ENCODE measurements around the gene ACYP1.

DNA sequence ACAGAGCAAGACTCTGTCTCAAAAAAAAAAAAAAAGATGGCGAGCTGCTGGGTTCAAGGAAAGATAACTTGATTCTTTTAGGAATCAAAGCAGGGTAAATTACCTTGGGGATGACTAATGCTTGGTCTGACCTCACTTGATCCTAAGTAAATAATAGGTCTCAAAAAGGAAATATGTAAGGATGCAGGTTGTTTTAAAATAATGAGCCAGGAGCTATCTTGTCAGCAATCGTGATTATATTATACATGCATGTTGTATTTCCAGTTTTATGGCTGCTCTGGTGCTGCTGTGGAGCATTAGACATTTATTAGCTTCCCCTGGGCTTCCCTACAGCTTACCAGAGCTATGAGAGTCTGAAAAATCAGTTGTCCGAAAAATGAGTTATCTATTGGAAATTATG is 58.5 kb downstream of the ACYP1 start:
- TF ChIP-seq ZNF436 (CRISPR knock-in tag; IDR thresholded peaks at IDR 0.05), result no peak
- TF ChIP-seq SP2 (IDR thresholded peaks at IDR 0.05; ENCODE audit: extremely low read depth, low read depth, low read length, poor library complexity, severe bottlenecking), result no peak
- no peak for TF ChIP-seq TAF1 (IDR thresholded peaks at IDR 0.05; ENCODE audit: control insufficient read depth, extremely low read depth, insufficient read depth, low read length, severe bottlenecking)
- no peak for TF ChIP-seq JUND (IDR thresholded peaks at IDR 0.05; ENCODE audit: borderline replicate concordance, low read depth, low read length)
- no peak for TF ChIP-seq JUND (tag; IDR thresholded peaks at IDR 0.05; ENCODE audit: borderline replicate concordance, low read depth, low read length)
- TF ChIP-seq ZBTB8A (IDR thresholded peaks at IDR 0.05; ENCODE audit: partially characterized antibody), result no peak
- no peak for TF ChIP-seq ZFPM2 (CRISPR knock-in tag; IDR thresholded peaks at IDR 0.05)
- TF ChIP-seq STAG1 (CRISPR knock-in tag; IDR thresholded peaks at IDR 0.05; ENCODE audit: borderline replicate concordance), result no peak
